Endothelial cell of umbilical vein (primary cell): ENCODE results near the gene STBD1. TPM values are rescaled to one million over a fixed set of nuclear protein-coding genes. Genes with fewer than 3 reads are reported as not detected.

Source experiments
- BruUV-seq: library from RNA; stranded (reverse); fragments of 400-500 nt; replicated peaks from 2 replicates; lab custom pipeline; 2021; lab: Mats Ljungman, UMichigan
- CTCF ChIA-PET: fragments of 300-600, 350-600 bp; sonication (Branson Sonifier 250); formaldehyde crosslinking; loops from one replicate; lab custom pipeline; 2021; ENCODE audit warnings: antibody characterized with exemption, inconsistent platforms; lab: Charles Lee
- POLR2A ChIA-PET: fragments of 300-600, 350-600 bp; sonication (Branson Sonifier 250); formaldehyde crosslinking; loops from one replicate; lab custom pipeline; 2021; ENCODE audit warnings: antibody characterized with exemption, inconsistent platforms; lab: Charles Lee
- DNase-seq: peaks from one replicate; pipeline ENCODE4 v3.0.0-alpha.2; 2011; ENCODE audit warnings: low read depth, low spot score
- FAIRE-seq: peaks from 2 replicates; lab custom pipeline; 2011; peaks lifted over from hg19 to GRCh38; lab: Jason Lieb, UNC
- H2AFZ ChIP-seq: 2 replicates; pipeline ENCODE4 v1.6.0; 2012; ENCODE audit warnings: low read depth, low read length, control low read depth, inconsistent platforms
- H3K27ac ChIP-seq: 2 replicates; pipeline ENCODE4 v1.5.1; 2011; ENCODE audit warnings: low read depth, mild to moderate bottlenecking, control low read depth, low read length, moderate library complexity; ENCODE audit not compliant: insufficient read depth
- H3K27me3 ChIP-seq, 2 experiments: 2 replicates each; pipeline versions ENCODE4 v1.6.0 to v1.6.1; 2011; ENCODE audit warnings: low read length in 2 of 2, mixed read lengths in 1 of 2; ENCODE audit not compliant: control insufficient read depth in 2 of 2, insufficient read depth in 2 of 2
- H3K36me3 ChIP-seq, 2 experiments: 2 replicates in 1 of 2; 3 replicates in 1 of 2; pipeline ENCODE4 v1.5.1; 2011; ENCODE audit warnings: low read length in 2 of 2, mild to moderate bottlenecking in 1 of 2, moderate library complexity in 1 of 2; ENCODE audit not compliant: control insufficient read depth in 2 of 2, insufficient read depth in 2 of 2; ENCODE audit errors: extremely low read depth in 1 of 2
- H3K4me1 ChIP-seq: 3 replicates; pipeline ENCODE4 v1.5.1; 2011; ENCODE audit warnings: mild to moderate bottlenecking, low read length; ENCODE audit not compliant: control insufficient read depth, insufficient read depth; ENCODE audit errors: extremely low read depth
- H3K4me2 ChIP-seq: 2 replicates; pipeline ENCODE4 v1.6.1; 2011; ENCODE audit warnings: low read length, control low read depth, mixed read lengths; ENCODE audit not compliant: insufficient read depth
- H3K4me3 ChIP-seq, 3 experiments: fragments of 200-600 bp in 1 of 3; sonication (generic), shearing (Covaris generic) in 1 of 3; replicated peaks in 1 of 3; 2 replicates each; pipeline ENCODE4 v1.5.1; 2011 to 2016; ENCODE audit warnings: control low read depth in 3 of 3, low read length in 3 of 3, mild to moderate bottlenecking in 2 of 3, inconsistent platforms in 1 of 3, low read depth in 1 of 3, moderate library complexity in 1 of 3; ENCODE audit not compliant: insufficient read depth in 1 of 3
- H3K79me2 ChIP-seq: 2 replicates; pipeline ENCODE4 v1.6.0; 2012; ENCODE audit warnings: low read length, inconsistent platforms; ENCODE audit not compliant: control insufficient read depth, insufficient read depth
- H3K9ac ChIP-seq: replicated peaks from 2 replicates; pipeline ENCODE3; 2011; ENCODE audit warnings: low read length, control low read depth; ENCODE audit not compliant: insufficient read depth; ENCODE audit errors: extremely low read depth
- H3K9me1 ChIP-seq: replicated peaks from 3 replicates; pipeline ENCODE4 v1.6.0; 2011; ENCODE audit warnings: mild to moderate bottlenecking, low read length; ENCODE audit not compliant: control insufficient read depth, insufficient read depth; ENCODE audit errors: extremely low read depth
- H3K9me3 ChIP-seq: replicated peaks from 2 replicates; pipeline ENCODE4 v1.5.1; 2012; ENCODE audit warnings: low read length, inconsistent platforms; ENCODE audit not compliant: control insufficient read depth, insufficient read depth
- H4K20me1 ChIP-seq: replicated peaks from 2 replicates; pipeline ENCODE3; 2011; ENCODE audit warnings: mild to moderate bottlenecking, low read length; ENCODE audit not compliant: control insufficient read depth, insufficient read depth; ENCODE audit errors: extremely low read depth
- EZH2 ChIP-seq: IDR thresholded peaks from 2 replicates; pipeline ENCODE4 v1.6.1; 2012; ENCODE audit warnings: borderline replicate concordance, low read depth, mild to moderate bottlenecking, moderate library complexity, low read length, inconsistent platforms; ENCODE audit not compliant: severe bottlenecking
- FOS ChIP-seq: IDR thresholded peaks from 2 replicates; pipeline ENCODE4 v1.6.1; 2011; ENCODE audit warnings: mild to moderate bottlenecking, low read length, moderate library complexity, borderline replicate concordance; ENCODE audit not compliant: insufficient read depth
- JUN ChIP-seq: IDR thresholded peaks from 2 replicates; pipeline ENCODE4 v1.6.1; 2011; ENCODE audit warnings: borderline replicate concordance, low read depth; ENCODE audit not compliant: insufficient read length, insufficient read depth
- MYC ChIP-seq: IDR thresholded peaks from one replicate; pipeline ENCODE4 v1.6.1; 2011; ENCODE audit warnings: mild to moderate bottlenecking, low read depth, low read length
- POLR2A ChIP-seq: IDR thresholded peaks from 2 replicates; pipeline ENCODE4 v1.6.1; 2012; ENCODE audit warnings: low read depth, mild to moderate bottlenecking, control low read depth, low read length
- POLR2AphosphoS5 ChIP-seq: IDR thresholded peaks from 2 replicates; pipeline ENCODE4 v1.6.1; 2012; ENCODE audit warnings: low read depth, mild to moderate bottlenecking, control low read depth, low read length, moderate library complexity; ENCODE audit not compliant: insufficient read depth
- dilution Hi-C: fragments of 300-500 bp; cut with MboI; formaldehyde crosslinking; loops from one replicate; pipeline ENCODE4 v1.15.0; 2019; ENCODE audit warnings: low sequenced_read_pairs; ENCODE audit not compliant: extremely low pct_ligation_motif_present
- intact Hi-C: fragments of 100-400 bp; cut with micrococcal nuclease; formaldehyde crosslinking; loops from one replicate; pipeline ENCODE4 v1.10.0; 2022
- polyA plus RNA-seq, 4 experiments: library from polyadenylated mRNA; depleted of rRNA in 3 of 4; stranded (reverse) in 3 of 4; unstranded in 1 of 4; fragments of >200 nt; gene quantifications; 2 replicates each; pipeline versions ENCODE4 v1.2.1 to v1.2.3, GENCODE V29; 2011 to 2012; ENCODE audit warnings: missing spikeins in 1 of 4
- total RNA-seq: library from RNA; stranded (reverse); gene quantifications from 2 replicates; pipeline ENCODE4 v1.2.3, GENCODE V29; 2021
- TF ChIP-seq, protein P1 (sequence below): IDR thresholded peaks from 2 replicates; pipeline ENCODE4 v1.6.1; 2011; ENCODE audit not compliant: insufficient read depth, insufficient read length
- TF ChIP-seq, protein P2 (sequence below), 2 donors: IDR thresholded peaks; 1 replicate in 1 of 2; 2 replicates in 1 of 2; pipeline ENCODE4 v1.5.1; 2011; ENCODE audit warnings: low read length in 2 of 2, mild to moderate bottlenecking in 2 of 2, moderate library complexity in 2 of 2, control low read depth in 1 of 2, inconsistent platforms in 1 of 2, low read depth in 1 of 2; ENCODE audit not compliant: insufficient read depth in 1 of 2; ENCODE audit errors: extremely low read depth in 1 of 2

Gene STBD1
- total and polyA plus RNA-seq, 2 donors (not counting 3 experiments of a cell fraction or from before 2014, with no cell fraction given) = 0.18 to 0.29 TPM

DNA sequence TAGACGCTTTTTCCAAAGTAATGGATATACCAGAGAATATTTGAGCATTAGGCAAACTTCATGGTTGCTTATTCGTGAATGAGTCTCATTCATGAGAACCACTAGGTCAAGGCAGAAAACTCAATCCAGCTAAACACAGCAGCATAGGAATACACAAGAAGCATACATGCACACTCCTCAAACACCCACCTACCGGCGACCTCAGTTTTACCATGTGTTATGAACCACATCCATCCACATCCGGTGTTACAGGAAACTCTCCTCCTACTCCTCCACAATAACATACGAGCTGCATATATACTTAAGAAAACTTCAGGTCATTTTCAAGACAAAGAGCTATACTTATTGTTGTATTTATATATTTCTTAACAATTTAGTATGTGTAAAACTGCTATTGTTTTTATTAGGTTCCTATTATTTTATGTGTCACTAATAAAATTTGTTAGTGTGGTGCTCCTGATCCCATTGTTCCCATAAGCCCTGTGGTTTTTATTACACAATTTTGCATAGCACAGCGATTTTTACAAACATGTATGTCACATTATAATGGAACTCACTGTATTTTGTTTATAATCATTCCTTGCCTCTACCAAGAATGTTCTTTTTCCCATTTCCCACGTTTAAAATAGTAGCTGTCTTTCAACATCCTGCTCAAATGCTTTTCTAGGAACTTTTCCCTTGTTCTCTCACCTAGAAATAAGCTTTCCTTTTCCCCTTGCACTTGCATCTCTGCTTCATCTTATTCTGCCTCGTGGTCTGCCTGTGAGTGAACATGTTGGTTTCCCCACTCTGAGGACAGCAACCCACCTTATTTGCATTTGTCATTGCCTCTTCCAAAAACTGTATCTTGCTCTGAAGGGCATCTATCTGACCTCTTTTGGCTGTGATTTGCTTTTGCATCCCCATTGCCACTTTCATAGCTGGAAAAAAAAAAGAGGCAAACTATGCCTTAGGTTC lies 48.3 kb downstream of the STBD1 start:
- FAIRE-seq = no peak
- BruUV-seq = no TSS peak
- no peak overlapping the region for H3K27ac ChIP-seq
- no peaks in the 10 kb centered on the region for H3K9me3 ChIP-seq
- DNase-seq = no peak
- H3K36me3 ChIP-seq = no peaks in the 10 kb centered on the region
- H3K4me2 ChIP-seq = no peak overlapping the region
- H3K79me2 ChIP-seq = no peaks in the 10 kb centered on the region
- no peaks in the 10 kb centered on the region for H3K9me1 ChIP-seq
- no peaks in the 10 kb centered on the region for H3K4me1 ChIP-seq
- dilution Hi-C loops (no loop called here), intact Hi-C loops (no loop called here)
- H3K4me3 ChIP-seq = no peak overlapping the region
- TF ChIP-seq POLR2AphosphoS5 = no peak
- TF ChIP-seq EZH2 = no peak
- no peak for TF ChIP-seq JUN
- no peak for TF ChIP-seq POLR2A
- TF ChIP-seq, protein P1, sequence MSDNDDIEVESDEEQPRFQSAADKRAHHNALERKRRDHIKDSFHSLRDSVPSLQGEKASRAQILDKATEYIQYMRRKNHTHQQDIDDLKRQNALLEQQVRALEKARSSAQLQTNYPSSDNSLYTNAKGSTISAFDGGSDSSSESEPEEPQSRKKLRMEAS = no peak
- no peak for TF ChIP-seq MYC
- TF ChIP-seq, protein P2, sequence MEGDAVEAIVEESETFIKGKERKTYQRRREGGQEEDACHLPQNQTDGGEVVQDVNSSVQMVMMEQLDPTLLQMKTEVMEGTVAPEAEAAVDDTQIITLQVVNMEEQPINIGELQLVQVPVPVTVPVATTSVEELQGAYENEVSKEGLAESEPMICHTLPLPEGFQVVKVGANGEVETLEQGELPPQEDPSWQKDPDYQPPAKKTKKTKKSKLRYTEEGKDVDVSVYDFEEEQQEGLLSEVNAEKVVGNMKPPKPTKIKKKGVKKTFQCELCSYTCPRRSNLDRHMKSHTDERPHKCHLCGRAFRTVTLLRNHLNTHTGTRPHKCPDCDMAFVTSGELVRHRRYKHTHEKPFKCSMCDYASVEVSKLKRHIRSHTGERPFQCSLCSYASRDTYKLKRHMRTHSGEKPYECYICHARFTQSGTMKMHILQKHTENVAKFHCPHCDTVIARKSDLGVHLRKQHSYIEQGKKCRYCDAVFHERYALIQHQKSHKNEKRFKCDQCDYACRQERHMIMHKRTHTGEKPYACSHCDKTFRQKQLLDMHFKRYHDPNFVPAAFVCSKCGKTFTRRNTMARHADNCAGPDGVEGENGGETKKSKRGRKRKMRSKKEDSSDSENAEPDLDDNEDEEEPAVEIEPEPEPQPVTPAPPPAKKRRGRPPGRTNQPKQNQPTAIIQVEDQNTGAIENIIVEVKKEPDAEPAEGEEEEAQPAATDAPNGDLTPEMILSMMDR (IDR thresholded peaks at IDR 0.05; ENCODE audit: extremely low read depth in 1 of 2, insufficient read depth in 1 of 2, low read depth in 1 of 2, low read length in 2 of 2) = no peak
- TF ChIP-seq FOS = no peak
- H2AFZ ChIP-seq = no peak overlapping the region
- H4K20me1 ChIP-seq = no peaks in the 10 kb centered on the region
- peaks cover 2 to 30% of the 10 kb centered on the region in 2 experiments for H3K27me3 ChIP-seq
- H3K9ac ChIP-seq = no peak overlapping the region
- POLR2A ChIA-PET = no interaction called here
- CTCF ChIA-PET = interaction anchor here (0.9 to 1.5 kb wide), 3 partner anchors 18 to 47 kb away, joined by 3 to 5 read pairs (median 3); no protein-coding TSS in a partner anchor
